ENCODE results near the gene GJC1.

The GJC1 gene

GRCh38 chr17:44829523-44830358 is at the start of gene GJC1:
GJC1 (minus strand) TSS chr17:44830287; CDS start chr17:44805817, 24,470 bp downstream.
- H3K4me1 ChIP-seq = peaks cover 18% of the 10 kb centered on the region
- H3K9me3 ChIP-seq = no peaks in the 10 kb centered on the region
- peak within 1 kb of the TSS; percentile 76 for H3K4me3 ChIP-seq
- peaks cover 2% of the 10 kb centered on the region; the same call in 1 of the 2 replicates for H3K36me3 ChIP-seq (replicated peaks)
- DNase-seq (ENCODE audit: low spot score in 2 of 2) = peak; percentile 34 to 63
- H3K27me3 ChIP-seq (ENCODE audit: low read depth) = no peaks in the 10 kb centered on the region
- in situ Hi-C loops (cut with MboI; ENCODE audit: low sequenced_read_pairs) = no loop called here

- Histone ChIP-seq H3K27me3 (ENCODE audit: low read depth) (no peaks in the 10 kb centered on the region), H3K4me3 (no peak overlapping the region), H3K36me3 (replicated peaks) (peaks cover 91% of the 10 kb centered on the region), H3K4me1 (no peaks in the 10 kb centered on the region), H3K9me3 (no peaks in the 10 kb centered on the region)
- in situ Hi-C loops (cut with MboI; ENCODE audit: low sequenced_read_pairs) = no loop called here
- no peak for DNase-seq (ENCODE audit: low spot score in 2 of 2)
Observed at GRCh38 chr17:44879376-44879775, 49.3 kb upstream of the GJC1 start.

- H3K4me1 ChIP-seq = no peaks in the 10 kb centered on the region
- in situ Hi-C loops (cut with MboI; ENCODE audit: low sequenced_read_pairs) = no loop called here
- DNase-seq (ENCODE audit: low spot score in 2 of 2) = peak; percentile 47 to 57
- H3K36me3 ChIP-seq (replicated peaks) = peaks cover 87% of the 10 kb centered on the region
- no peak overlapping the region for H3K4me3 ChIP-seq
- H3K27me3 ChIP-seq (ENCODE audit: low read depth) = no peaks in the 10 kb centered on the region
- no peaks in the 10 kb centered on the region for H3K9me3 ChIP-seq
Observed at GRCh38 chr17:44878627-44879221, 48.6 kb upstream of the GJC1 start.

- Histone ChIP-seq H3K4me1 (no peaks in the 10 kb centered on the region), H3K27me3 (ENCODE audit: low read depth) (no peaks in the 10 kb centered on the region), H3K9me3 (no peaks in the 10 kb centered on the region), H3K4me3 (no peak overlapping the region), H3K36me3 (replicated peaks) (peaks cover 85% of the 10 kb centered on the region)
- in situ Hi-C loops (cut with MboI; ENCODE audit: low sequenced_read_pairs) = no loop called here
- DNase-seq (ENCODE audit: low spot score in 2 of 2) = no peak
Observed at GRCh38 chr17:44877121-44877520, 47.0 kb upstream of the GJC1 start.

GRCh38 chr17:44875761-44876160 is 45.7 kb upstream of the GJC1 start:
- in situ Hi-C loops (cut with MboI; ENCODE audit: low sequenced_read_pairs) = no loop called here
- Histone ChIP-seq H3K4me3 (no peak overlapping the region), H3K4me1 (no peaks in the 10 kb centered on the region), H3K27me3 (ENCODE audit: low read depth) (no peaks in the 10 kb centered on the region), H3K9me3 (no peaks in the 10 kb centered on the region), H3K36me3 (replicated peaks) (peaks cover 84% of the 10 kb centered on the region)
- DNase-seq (ENCODE audit: low spot score in 2 of 2) = no peak

- Histone ChIP-seq H3K4me3 (no peak overlapping the region), H3K4me1 (no peaks in the 10 kb centered on the region), H3K36me3 (replicated peaks) (peaks cover 80% of the 10 kb centered on the region), H3K9me3 (no peaks in the 10 kb centered on the region), H3K27me3 (ENCODE audit: low read depth) (no peaks in the 10 kb centered on the region)
- in situ Hi-C loops (cut with MboI; ENCODE audit: low sequenced_read_pairs) = no loop called here
- DNase-seq (ENCODE audit: low spot score in 2 of 2) = no peak
Observed at GRCh38 chr17:44872131-44872768, 42.2 kb upstream of the GJC1 start.

- no peaks in the 10 kb centered on the region for H3K4me1 ChIP-seq
- no peak for DNase-seq (ENCODE audit: low spot score in 2 of 2)
- H3K36me3 ChIP-seq (replicated peaks) = peaks cover 81% of the 10 kb centered on the region
- in situ Hi-C loops (cut with MboI; ENCODE audit: low sequenced_read_pairs) = no loop called here
- H3K4me3 ChIP-seq = no peak overlapping the region
- H3K9me3 ChIP-seq = no peaks in the 10 kb centered on the region
- H3K27me3 ChIP-seq (ENCODE audit: low read depth) = no peaks in the 10 kb centered on the region
Observed at GRCh38 chr17:44871556-44871955, 41.5 kb upstream of the GJC1 start.

GRCh38 chr17:44867841-44868240 is 37.8 kb upstream of the GJC1 start:
- Histone ChIP-seq H3K4me3 (no peak overlapping the region), H3K27me3 (ENCODE audit: low read depth) (no peaks in the 10 kb centered on the region), H3K36me3 (replicated peaks) (peaks cover 81% of the 10 kb centered on the region), H3K9me3 (no peaks in the 10 kb centered on the region), H3K4me1 (no peaks in the 10 kb centered on the region)
- in situ Hi-C loops (cut with MboI; ENCODE audit: low sequenced_read_pairs) = loop anchor here (5.0 kb wide), 1 partner anchor 91 kb away; no protein-coding TSS in a partner anchor
- DNase-seq (ENCODE audit: low spot score in 2 of 2) = no peak

GRCh38 chr17:44865931-44866330 is 35.8 kb upstream of the GJC1 start:
- no peak for DNase-seq (ENCODE audit: low spot score in 2 of 2)
- Histone ChIP-seq H3K4me3 (no peak overlapping the region), H3K4me1 (no peaks in the 10 kb centered on the region), H3K9me3 (no peaks in the 10 kb centered on the region), H3K27me3 (ENCODE audit: low read depth) (no peaks in the 10 kb centered on the region), H3K36me3 (replicated peaks) (peaks cover 79% of the 10 kb centered on the region)
- in situ Hi-C loops (cut with MboI; ENCODE audit: low sequenced_read_pairs) = loop anchor here (5.0 kb wide), 1 partner anchor 89 kb away; no protein-coding TSS in a partner anchor

GRCh38 chr17:44865231-44865660 is 35.2 kb upstream of the GJC1 start:
- H3K4me3 ChIP-seq = no peak overlapping the region
- no peaks in the 10 kb centered on the region for H3K4me1 ChIP-seq
- in situ Hi-C loops (cut with MboI; ENCODE audit: low sequenced_read_pairs) = loop anchor here (5.0 kb wide), 1 partner anchor 88 kb away; no protein-coding TSS in a partner anchor
- H3K9me3 ChIP-seq = no peaks in the 10 kb centered on the region
- no peaks in the 10 kb centered on the region for H3K27me3 ChIP-seq (ENCODE audit: low read depth)
- peaks cover 81% of the 10 kb centered on the region for H3K36me3 ChIP-seq (replicated peaks)
- DNase-seq (ENCODE audit: low spot score in 2 of 2) = peak; percentile 73 to 87

- in situ Hi-C loops (cut with MboI; ENCODE audit: low sequenced_read_pairs) = loop anchor here (5.0 kb wide), 1 partner anchor 88 kb away; no protein-coding TSS in a partner anchor
- peaks cover 82% of the 10 kb centered on the region for H3K36me3 ChIP-seq (replicated peaks)
- DNase-seq (ENCODE audit: low spot score in 2 of 2) = no peak
- no peaks in the 10 kb centered on the region for H3K9me3 ChIP-seq
- no peaks in the 10 kb centered on the region for H3K27me3 ChIP-seq (ENCODE audit: low read depth)
- H3K4me3 ChIP-seq = no peak overlapping the region
- H3K4me1 ChIP-seq = no peaks in the 10 kb centered on the region
Observed at GRCh38 chr17:44864831-44865230, 34.7 kb upstream of the GJC1 start.

GRCh38 chr17:44863061-44863918 is 33.2 kb upstream of the GJC1 start:
- H3K27me3 ChIP-seq (ENCODE audit: low read depth) = no peaks in the 10 kb centered on the region
- peaks cover 82% of the 10 kb centered on the region for H3K36me3 ChIP-seq (replicated peaks)
- DNase-seq (ENCODE audit: low spot score in 2 of 2) = no peak
- in situ Hi-C loops (cut with MboI; ENCODE audit: low sequenced_read_pairs) = no loop called here
- H3K4me3 ChIP-seq = no peak overlapping the region
- no peaks in the 10 kb centered on the region for H3K4me1 ChIP-seq
- no peaks in the 10 kb centered on the region for H3K9me3 ChIP-seq

- Histone ChIP-seq H3K36me3 (replicated peaks) (peaks cover 79% of the 10 kb centered on the region), H3K4me3 (no peak overlapping the region), H3K4me1 (no peaks in the 10 kb centered on the region), H3K9me3 (no peaks in the 10 kb centered on the region), H3K27me3 (ENCODE audit: low read depth) (no peaks in the 10 kb centered on the region)
- in situ Hi-C loops (cut with MboI; ENCODE audit: low sequenced_read_pairs) = no loop called here
- DNase-seq (ENCODE audit: low spot score in 2 of 2) = no peak
Observed at GRCh38 chr17:44862278-44862914, 32.3 kb upstream of the GJC1 start.
